Type B pancreatic cell (in vitro differentiated cells): ENCODE data around the gene PRRC2B. TPM values are rescaled to one million over a fixed set of nuclear protein-coding genes. Genes with fewer than 3 reads are reported as not detected.

ENCODE experiments used
- DNase-seq: peaks from one replicate; pipeline ENCODE4 v3.0.0; 2021; ENCODE audit warnings: mixed read lengths; ENCODE audit not compliant: unreplicated experiment; ENCODE audit errors: extremely low spot score
- H3K27ac Mint-ChIP-seq: 2 replicates; pipeline ENCODE4 v1.8.0; 2021; ENCODE audit warnings: mild to moderate bottlenecking, mixed read lengths
- H3K27me3 Mint-ChIP-seq: 2 replicates; pipeline ENCODE4 v1.8.0; 2021; ENCODE audit warnings: mixed read lengths
- H3K36me3 Mint-ChIP-seq: 2 replicates; pipeline ENCODE4 v1.8.0; 2021; ENCODE audit warnings: mixed read lengths
- H3K4me1 Mint-ChIP-seq: one replicate; pipeline ENCODE4 v1.8.0; 2021; ENCODE audit warnings: mixed read lengths; ENCODE audit not compliant: unreplicated experiment
- H3K4me3 Mint-ChIP-seq: 2 replicates; pipeline ENCODE4 v1.8.0; 2021; ENCODE audit warnings: mild to moderate bottlenecking, mixed read lengths
- H3K9me3 Mint-ChIP-seq: 2 replicates; pipeline ENCODE4 v1.8.0; 2021; ENCODE audit warnings: mixed read lengths
- total RNA-seq: library from RNA; stranded (reverse); gene quantifications from 2 replicates; pipeline ENCODE4 v1.2.1, GENCODE V29; 2021; ENCODE audit warnings: low replicate concordance
- TF ChIP-seq, protein P1 (sequence below): fragments of 200-600 bp; sonication (generic); conservative IDR thresholded peaks from 2 replicates; pipeline ENCODE4 v1.5.0; 2021; ENCODE audit warnings: antibody characterized with exemption, mild to moderate bottlenecking

The PRRC2B gene
- total RNA-seq, 1 donor from 2014 or later: 300 TPM

DNA sequence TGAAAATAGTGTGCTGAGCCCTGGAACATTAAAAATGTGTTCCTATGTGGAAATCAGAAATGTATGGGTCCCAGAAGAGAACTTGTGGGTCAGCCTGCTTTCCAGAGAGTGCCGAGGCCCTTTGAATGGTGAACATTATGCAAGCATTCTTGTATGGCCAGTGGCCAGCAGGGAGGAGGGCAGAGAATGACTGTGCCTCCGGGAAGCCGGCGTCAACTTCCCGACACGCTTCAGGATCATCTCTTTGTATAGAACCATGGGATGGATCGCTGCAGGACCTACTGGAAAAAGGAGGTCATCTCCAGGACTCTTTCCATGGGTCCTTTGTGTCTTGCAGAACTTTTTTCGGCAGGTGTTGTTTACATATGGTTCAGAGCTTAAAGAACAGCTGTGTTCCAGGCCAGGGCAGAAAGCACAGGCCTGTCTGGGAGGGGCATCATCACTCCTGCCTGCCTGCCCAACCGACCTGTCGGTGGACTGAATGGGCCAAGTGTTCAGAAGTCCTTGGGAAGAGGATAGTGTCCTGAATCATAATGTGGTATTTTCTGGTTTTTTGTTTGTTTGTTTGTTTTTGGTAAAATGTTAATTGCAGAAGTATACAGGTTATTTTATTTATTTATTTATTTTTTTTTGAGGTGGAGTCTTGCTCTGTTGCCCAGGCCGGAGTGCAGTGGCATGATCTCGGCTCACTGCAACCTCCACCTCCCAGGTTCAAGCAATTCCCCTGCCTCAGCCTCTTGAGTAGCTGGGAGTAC is 9.0 kb downstream of the PRRC2B start:
- no peaks in the 10 kb centered on the region for H3K27me3 Mint-ChIP-seq
- peak overlapping the region; percentile 77 for H3K27ac Mint-ChIP-seq
- peak overlapping the region; percentile 76 for H3K4me3 Mint-ChIP-seq
- TF ChIP-seq, protein P1, sequence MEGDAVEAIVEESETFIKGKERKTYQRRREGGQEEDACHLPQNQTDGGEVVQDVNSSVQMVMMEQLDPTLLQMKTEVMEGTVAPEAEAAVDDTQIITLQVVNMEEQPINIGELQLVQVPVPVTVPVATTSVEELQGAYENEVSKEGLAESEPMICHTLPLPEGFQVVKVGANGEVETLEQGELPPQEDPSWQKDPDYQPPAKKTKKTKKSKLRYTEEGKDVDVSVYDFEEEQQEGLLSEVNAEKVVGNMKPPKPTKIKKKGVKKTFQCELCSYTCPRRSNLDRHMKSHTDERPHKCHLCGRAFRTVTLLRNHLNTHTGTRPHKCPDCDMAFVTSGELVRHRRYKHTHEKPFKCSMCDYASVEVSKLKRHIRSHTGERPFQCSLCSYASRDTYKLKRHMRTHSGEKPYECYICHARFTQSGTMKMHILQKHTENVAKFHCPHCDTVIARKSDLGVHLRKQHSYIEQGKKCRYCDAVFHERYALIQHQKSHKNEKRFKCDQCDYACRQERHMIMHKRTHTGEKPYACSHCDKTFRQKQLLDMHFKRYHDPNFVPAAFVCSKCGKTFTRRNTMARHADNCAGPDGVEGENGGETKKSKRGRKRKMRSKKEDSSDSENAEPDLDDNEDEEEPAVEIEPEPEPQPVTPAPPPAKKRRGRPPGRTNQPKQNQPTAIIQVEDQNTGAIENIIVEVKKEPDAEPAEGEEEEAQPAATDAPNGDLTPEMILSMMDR: no peak
- peaks cover 4% of the 10 kb centered on the region for H3K36me3 Mint-ChIP-seq
- no peaks in the 10 kb centered on the region for H3K9me3 Mint-ChIP-seq
- DNase-seq: no peak
- H3K4me1 Mint-ChIP-seq: peaks cover 67% of the 10 kb centered on the region

GRCh38 chr9:131403493-131403773 is 9.5 kb downstream of the PRRC2B start:
- TF ChIP-seq, protein P1: no peak
- no peaks in the 10 kb centered on the region for H3K9me3 Mint-ChIP-seq
- no peak overlapping the region for H3K4me3 Mint-ChIP-seq
- H3K36me3 Mint-ChIP-seq: peaks cover 4% of the 10 kb centered on the region
- no peak for DNase-seq
- H3K4me1 Mint-ChIP-seq: peaks cover 67% of the 10 kb centered on the region
- no peaks in the 10 kb centered on the region for H3K27me3 Mint-ChIP-seq
- H3K27ac Mint-ChIP-seq: no peak overlapping the region

DNA sequence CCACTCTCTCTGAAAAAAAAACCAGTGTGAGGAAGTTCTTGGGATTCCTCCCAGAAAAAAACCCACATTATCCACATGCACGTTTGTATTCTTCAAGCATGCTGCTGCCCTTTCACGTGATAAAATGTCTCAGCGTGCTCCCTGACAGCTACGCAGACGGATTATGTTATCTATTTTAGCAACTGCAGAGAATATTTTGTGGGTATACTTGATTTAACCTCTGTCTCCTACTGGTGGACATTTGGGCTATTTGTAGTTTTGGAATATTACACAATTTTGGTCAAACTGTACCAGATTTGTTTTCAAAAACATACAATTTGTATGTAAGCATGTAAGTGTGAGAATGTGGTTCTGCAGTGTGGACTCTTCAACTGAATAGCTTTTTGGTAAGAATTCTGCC is 10.7 kb downstream of the PRRC2B start:
- Mint-ChIP-seq H3K36me3 (peaks cover 4% of the 10 kb centered on the region), H3K4me3 (peak overlapping the region; percentile 47), H3K27ac (peak overlapping the region; percentile 81), H3K9me3 (no peaks in the 10 kb centered on the region), H3K4me1 (peaks cover 65% of the 10 kb centered on the region), H3K27me3 (no peaks in the 10 kb centered on the region)
- TF ChIP-seq, protein P1: no peak
- DNase-seq: no peak

DNA sequence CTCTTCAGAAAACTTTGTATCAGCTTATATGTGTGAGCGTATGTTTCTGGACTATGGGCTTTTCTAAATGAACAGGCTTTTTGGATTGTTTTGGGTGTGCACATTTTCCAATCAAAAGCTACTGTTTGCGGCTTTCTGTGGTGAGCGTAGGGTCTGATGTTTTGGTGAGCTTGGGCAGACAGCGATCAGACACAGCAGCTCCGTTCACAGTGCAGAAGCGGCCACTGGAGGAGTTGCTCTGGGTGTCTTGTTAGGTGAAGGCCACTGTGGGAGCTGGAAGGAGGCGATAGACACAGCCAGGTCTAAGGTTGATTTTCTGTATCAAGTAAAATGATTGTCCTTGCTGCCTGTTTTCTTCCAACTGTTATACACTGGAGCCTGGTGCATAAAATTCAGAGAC is 11.1 kb downstream of the PRRC2B start:
- Mint-ChIP-seq H3K4me1 (peaks cover 65% of the 10 kb centered on the region), H3K27me3 (no peaks in the 10 kb centered on the region), H3K9me3 (no peaks in the 10 kb centered on the region), H3K27ac (peak overlapping the region; percentile 81), H3K36me3 (no peaks in the 10 kb centered on the region), H3K4me3 (peak overlapping the region; percentile 47)
- no peak for DNase-seq
- TF ChIP-seq, protein P1: no peak

DNA sequence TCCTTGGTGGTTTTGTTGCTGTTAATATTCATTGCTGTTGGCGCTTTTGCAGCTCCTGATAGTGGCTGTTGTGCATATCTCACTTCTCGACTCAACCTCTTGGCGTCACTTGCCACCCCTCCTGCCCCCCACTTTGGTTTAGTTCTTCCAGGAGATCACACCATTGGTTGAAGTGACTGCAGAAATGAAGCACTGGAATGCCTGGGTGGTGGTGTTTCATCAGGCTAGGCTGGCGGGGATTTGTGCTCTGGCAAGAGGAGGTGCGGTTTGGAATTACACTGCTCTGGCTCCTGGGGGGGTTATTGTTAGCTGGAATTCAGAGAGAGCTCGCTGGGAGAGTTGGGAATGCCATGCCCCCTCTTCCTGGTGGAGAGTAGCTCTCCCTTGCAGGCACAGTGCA is 11.5 kb downstream of the PRRC2B start:
- peak overlapping the region; percentile 47 for H3K4me3 Mint-ChIP-seq
- TF ChIP-seq, protein P1: no peak
- no peak for DNase-seq
- H3K27ac Mint-ChIP-seq: peak overlapping the region; percentile 74
- no peaks in the 10 kb centered on the region for H3K27me3 Mint-ChIP-seq
- H3K36me3 Mint-ChIP-seq: peaks cover 4% of the 10 kb centered on the region
- peaks cover 68% of the 10 kb centered on the region for H3K4me1 Mint-ChIP-seq
- H3K9me3 Mint-ChIP-seq: no peaks in the 10 kb centered on the region
